HepG2 (cell line): ENCODE measurements around the gene ENGASE. TPM values are rescaled to one million over a fixed set of nuclear protein-coding genes. Genes with fewer than 3 reads are reported as not detected.

Source experiments
- HNRNPK ChIP-seq: fragments of 200-400 bp; formaldehyde crosslinking; IDR thresholded peaks from 2 replicates; pipeline ENCODE4 v1.6.1; 2018; ENCODE audit warnings: low read length, low read depth, moderate library complexity, mild to moderate bottlenecking; ENCODE audit not compliant: poor library complexity, severe bottlenecking
- SIX4 ChIP-seq: sonication (generic); formaldehyde crosslinking; IDR thresholded peaks from 2 replicates; pipeline ENCODE4 v1.4.0; 2020; ENCODE audit warnings: missing genetic modification reagents
- ZSCAN29 ChIP-seq: sonication (generic); formaldehyde crosslinking; conservative IDR thresholded peaks from 2 replicates; pipeline ENCODE4 v1.4.0; 2020; ENCODE audit warnings: mild to moderate bottlenecking, missing genetic modification reagents
- polyA plus RNA-seq, 8 experiments: library from polyadenylated mRNA; depleted of rRNA in 3 of 8; stranded (reverse) in 7 of 8; unstranded in 1 of 8; fragments of >200 nt; fragmentation: Illumina TruSeq in 4 of 8; extraction: Trizol in 4 of 8; gene quantifications; 2 replicates each; pipeline versions ENCODE4 v1.2.1 to v1.2.3, GENCODE V29; 2011 to 2016; ENCODE audit warnings: low read depth in 4 of 8, missing spikeins in 1 of 8, mixed read lengths in 1 of 8; ENCODE audit not compliant: insufficient read depth in 1 of 8
- total RNA-seq, 5 experiments: library from RNA; depleted of rRNA; stranded (reverse); fragments of >200 nt; fragmentation: Illumina TruSeq; extraction: Trizol; gene quantifications; 2 replicates each; pipeline ENCODE4 v1.2.3, GENCODE V29; 2016; ENCODE audit warnings: low read depth in 1 of 5
- TF ChIP-seq, protein P1 (sequence below): sonication (generic); formaldehyde crosslinking; IDR thresholded peaks from 2 replicates; pipeline ENCODE4 v1.4.0; 2020; ENCODE audit warnings: mild to moderate bottlenecking, missing genetic modification reagents

Gene ENGASE
- total and polyA plus RNA-seq, 2 of the 13 experiments (the other 11 are each of a cell fraction or from before 2014, with no cell fraction given) = 10.6 to 18.1 TPM

DNA sequence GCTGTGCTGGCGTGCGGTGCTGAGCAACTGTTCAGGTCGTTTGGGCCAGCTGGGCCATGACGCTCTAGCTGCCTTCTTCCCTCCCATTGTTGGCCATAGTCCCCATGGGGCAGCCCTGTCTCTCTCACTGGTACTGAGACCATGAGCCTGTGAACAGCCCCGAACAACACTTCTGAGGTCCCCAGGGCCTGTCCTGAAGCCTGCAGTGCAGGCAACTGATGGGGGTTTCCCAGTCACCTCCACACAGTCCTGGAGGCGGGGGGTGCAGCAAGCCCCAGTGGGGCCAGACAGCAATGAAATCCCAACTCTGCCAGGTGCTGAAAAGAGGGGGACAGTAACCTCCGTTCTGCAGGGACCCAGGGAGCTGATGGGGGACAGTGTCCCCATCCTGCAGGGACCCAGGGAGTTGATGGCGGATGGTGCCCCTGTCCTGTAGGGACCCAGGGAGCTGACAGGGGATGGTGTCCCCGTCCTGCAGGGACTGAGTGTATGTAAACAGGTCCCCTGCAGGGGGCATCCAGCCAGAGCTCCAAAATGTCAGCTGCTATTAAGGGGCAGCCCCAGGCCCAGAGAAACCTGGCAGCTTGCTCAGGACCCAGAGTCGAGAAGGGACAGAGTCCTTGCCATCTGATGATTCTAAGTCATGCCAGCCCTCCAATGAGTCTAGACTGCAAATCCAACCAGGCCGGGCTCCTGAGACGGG, 30.4 kb downstream of the ENGASE start (continued):
- TF ChIP-seq, protein P1, sequence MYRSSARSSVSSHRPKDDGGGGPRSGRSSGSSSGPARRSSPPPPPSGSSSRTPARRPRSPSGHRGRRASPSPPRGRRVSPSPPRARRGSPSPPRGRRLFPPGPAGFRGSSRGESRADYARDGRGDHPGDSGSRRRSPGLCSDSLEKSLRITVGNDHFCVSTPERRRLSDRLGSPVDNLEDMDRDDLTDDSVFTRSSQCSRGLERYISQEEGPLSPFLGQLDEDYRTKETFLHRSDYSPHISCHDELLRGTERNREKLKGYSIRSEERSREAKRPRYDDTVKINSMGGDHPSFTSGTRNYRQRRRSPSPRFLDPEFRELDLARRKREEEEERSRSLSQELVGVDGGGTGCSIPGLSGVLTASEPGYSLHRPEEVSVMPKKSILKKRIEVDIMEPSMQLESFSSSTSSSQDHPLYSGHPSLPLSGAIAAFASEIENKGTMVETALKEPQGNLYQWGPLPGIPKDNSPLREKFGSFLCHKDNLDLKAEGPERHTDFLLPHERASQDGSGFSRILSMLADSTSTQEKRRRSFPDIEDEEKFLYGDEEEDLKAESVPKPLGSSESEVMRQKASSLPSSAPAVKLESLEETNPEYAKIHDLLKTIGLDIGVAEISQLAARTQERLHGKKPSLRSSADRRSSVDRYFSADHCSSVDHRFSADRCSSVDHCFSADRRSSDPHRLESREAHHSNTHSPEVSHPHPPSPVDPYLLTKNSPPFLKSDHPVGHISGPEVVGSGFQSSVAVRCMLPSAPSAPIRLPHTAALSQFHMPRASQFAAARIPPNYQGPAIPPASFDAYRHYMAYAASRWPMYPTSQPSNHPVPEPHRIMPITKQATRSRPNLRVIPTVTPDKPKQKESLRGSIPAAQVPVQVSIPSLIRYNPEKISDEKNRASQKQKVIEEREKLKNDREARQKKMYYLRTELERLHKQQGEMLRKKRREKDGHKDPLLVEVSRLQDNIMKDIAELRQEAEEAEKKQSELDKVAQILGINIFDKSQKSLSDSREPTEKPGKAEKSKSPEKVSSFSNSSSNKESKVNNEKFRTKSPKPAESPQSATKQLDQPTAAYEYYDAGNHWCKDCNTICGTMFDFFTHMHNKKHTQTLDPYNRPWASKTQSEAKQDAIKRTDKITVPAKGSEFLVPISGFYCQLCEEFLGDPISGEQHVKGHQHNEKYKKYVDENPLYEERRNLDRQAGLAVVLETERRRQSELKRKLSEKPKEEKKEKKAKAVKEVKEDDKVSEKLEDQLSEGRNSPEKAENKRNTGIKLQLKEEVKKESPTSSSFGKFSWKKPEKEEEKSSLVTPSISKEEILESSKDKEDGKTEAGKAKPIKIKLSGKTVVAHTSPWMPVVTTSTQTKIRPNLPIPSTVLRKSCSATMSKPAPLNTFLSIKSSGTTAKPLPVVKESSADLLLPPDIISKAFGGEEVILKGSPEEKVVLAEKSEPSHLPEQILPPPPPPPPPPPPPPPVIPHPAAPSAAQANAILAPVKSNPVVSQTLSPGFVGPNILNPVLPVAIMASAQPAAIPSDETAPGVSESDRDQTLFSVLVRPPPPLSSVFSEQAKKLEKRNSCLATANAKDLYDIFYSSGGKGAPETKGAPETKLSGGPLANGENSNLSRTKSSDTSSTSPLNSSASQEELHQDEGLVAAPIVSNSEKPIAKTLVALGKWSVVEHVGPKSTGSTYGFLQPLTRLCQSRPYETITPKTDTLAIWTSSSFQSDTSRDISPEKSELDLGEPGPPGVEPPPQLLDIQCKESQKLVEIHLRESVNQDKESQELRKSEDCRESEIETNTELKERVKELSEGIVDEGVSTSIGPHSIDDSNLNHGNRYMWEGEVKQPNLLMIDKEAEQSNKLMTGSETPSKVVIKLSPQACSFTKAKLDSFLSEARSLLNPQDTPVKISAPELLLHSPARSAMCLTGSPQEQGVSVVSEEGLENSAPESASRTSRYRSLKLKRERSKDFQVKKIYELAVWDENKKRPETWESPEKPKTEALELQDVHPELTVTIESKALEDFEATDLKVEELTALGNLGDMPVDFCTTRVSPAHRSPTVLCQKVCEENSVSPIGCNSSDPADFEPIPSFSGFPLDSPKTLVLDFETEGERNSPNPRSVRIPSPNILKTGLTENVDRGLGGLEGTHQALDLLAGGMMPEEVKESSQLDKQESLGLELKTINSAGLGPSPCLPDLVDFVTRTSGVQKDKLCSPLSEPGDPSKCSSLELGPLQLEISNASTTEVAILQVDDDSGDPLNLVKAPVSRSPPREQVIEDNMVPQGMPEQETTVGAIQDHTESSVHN (CRISPR knock-in tag) = no peak
- TF ChIP-seq HNRNPK (no peak), ZSCAN29 (CRISPR knock-in tag) (no peak), SIX4 (CRISPR knock-in tag) (no peak)
